Activated CD4-positive, alpha-beta T cell treated with anti-CD3 and anti-CD28 coated beads for 1 hour (primary cell): Measurements from ENCODE around the gene BMPR1A.
"Not testable (repeated sequence)": the region's sequence is repeated elsewhere in the genome, so short reads cannot be mapped to it uniquely, and the experiment has no call there.

Experiments used
- DNase-seq: peaks from one replicate; pipeline ENCODE4 v3.0.0-alpha.2; 2020

BMPR1A gene

GRCh38 chr10:86898511-86898910 lies 142.1 kb downstream of the BMPR1A start:
- no peak for DNase-seq

GRCh38 chr10:86899132-86899531 lies 142.7 kb downstream of the BMPR1A start:
- DNase-seq = no peak

- DNase-seq = no peak
Observed at GRCh38 chr10:86899670-86900276, 143.4 kb downstream of the BMPR1A start.

- DNase-seq = no peak
Observed at GRCh38 chr10:86900955-86901354, 144.5 kb downstream of the BMPR1A start.

- DNase-seq = no peak
Observed at GRCh38 chr10:86904600-86904999, 148.2 kb downstream of the BMPR1A start.

- no peak for DNase-seq
Observed at GRCh38 chr10:86905429-86905828, 149.0 kb downstream of the BMPR1A start.

GRCh38 chr10:86914734-86915133 lies 158.3 kb downstream of the BMPR1A start:
- no peak for DNase-seq

GRCh38 chr10:86918022-86918471 lies 161.6 kb downstream of the BMPR1A start:
- DNase-seq = no peak

- DNase-seq = no peak
Observed at GRCh38 chr10:86922553-86922961, 166.1 kb downstream of the BMPR1A start.

- no peak for DNase-seq
Observed at GRCh38 chr10:86929468-86930380, 173.3 kb downstream of the BMPR1A start.

GRCh38 chr10:86931872-86932271 lies 175.5 kb downstream of the BMPR1A start:
- DNase-seq = no peak

- DNase-seq = no peak
Observed at GRCh38 chr10:86932674-86933073, 176.3 kb downstream of the BMPR1A start.

- DNase-seq = not testable (repeated sequence)
Observed at GRCh38 chr10:86934162-86934711, 177.8 kb downstream of the BMPR1A start.

- DNase-seq = no peak
Observed at GRCh38 chr10:86936661-86937501, 180.5 kb downstream of the BMPR1A start.

- DNase-seq = no peak
Observed at GRCh38 chr10:86937502-86938154, 181.2 kb downstream of the BMPR1A start.

GRCh38 chr10:86938260-86938659 lies 181.8 kb downstream of the BMPR1A start:
- no peak for DNase-seq

GRCh38 chr10:86940076-86940475 lies 183.7 kb downstream of the BMPR1A start:
- DNase-seq = not testable (repeated sequence)

GRCh38 chr10:86940677-86941076 lies 184.3 kb downstream of the BMPR1A start:
- DNase-seq = no peak

- no peak for DNase-seq
Observed at GRCh38 chr10:86941426-86941825, 185.0 kb downstream of the BMPR1A start.

- DNase-seq = no peak
Observed at GRCh38 chr10:86941991-86942421, 185.6 kb downstream of the BMPR1A start.

GRCh38 chr10:86942441-86943315 lies 186.3 kb downstream of the BMPR1A start:
- DNase-seq = no peak
